HG02588 (cell line): ENCODE data around the gene MTHFR.
A peak's percentile ranks its signal among the peaks of the same experiment; 100 is the strongest.

Source experiments
- ATAC-seq: cut with Tn5 transposase; IDR thresholded peaks from one replicate; pipeline ENCODE4 v1.9.1; 2021; ENCODE audit warnings: mild to moderate bottlenecking, moderate library complexity; ENCODE audit not compliant: unreplicated experiment

Gene MTHFR

GRCh38 chr1:11736746-11737639 is 68.8 kb downstream of the MTHFR start:
- no peak for ATAC-seq

GRCh38 chr1:11735854-11736745 is 69.7 kb downstream of the MTHFR start, which contains the start of gene AGTRAP:
Gene AGTRAP (plus strand): TSS chr1:11736136. CDS start chr1:11736209, 73 bp downstream.
- ATAC-seq: peak; percentile 50
